ENCODE measurements around the gene PNKP.

DNA sequence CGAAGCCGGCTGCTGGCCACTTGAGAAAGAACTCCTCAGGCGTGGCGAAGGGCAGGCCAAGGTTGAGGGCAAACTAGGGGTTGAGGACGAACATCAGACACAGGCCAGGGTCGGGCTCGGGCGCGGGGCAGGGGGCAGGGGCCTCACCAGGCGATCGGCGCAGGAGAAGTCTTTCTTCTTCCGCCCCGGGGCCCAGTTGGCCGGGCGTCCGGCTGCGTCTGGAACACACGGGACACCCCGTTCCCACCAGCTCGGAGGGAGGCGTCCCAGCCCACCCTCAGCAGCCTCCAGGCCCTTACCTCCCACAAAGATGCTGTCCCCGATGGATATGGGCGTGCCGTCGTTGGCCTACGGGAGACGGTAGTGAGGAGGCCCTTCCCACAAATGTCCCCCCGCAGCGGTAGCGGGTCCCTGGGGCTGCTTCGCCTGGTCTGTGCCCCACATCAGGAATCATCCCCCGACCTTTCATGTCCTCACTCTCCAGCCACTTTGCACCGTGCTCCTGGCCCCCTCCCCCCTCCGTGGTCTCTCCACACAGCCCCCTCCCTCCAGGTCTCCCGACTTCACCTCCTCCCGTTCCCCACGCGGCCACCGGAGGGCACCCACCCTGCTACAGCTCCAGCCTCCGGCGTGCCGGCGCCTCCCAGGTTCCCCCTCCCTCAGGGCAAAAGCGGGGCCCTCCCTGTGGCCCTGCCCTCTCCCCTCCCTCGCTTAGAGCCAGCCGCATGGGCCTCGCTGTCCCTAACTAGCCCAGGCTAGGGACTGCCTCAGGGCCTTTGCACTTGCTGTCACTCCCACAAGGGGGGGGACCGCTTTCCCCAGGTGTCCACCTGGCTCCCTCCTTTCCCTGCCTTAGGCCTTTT is 4.8 kb downstream of the PNKP start:
- TF ChIP-seq, protein P1, sequence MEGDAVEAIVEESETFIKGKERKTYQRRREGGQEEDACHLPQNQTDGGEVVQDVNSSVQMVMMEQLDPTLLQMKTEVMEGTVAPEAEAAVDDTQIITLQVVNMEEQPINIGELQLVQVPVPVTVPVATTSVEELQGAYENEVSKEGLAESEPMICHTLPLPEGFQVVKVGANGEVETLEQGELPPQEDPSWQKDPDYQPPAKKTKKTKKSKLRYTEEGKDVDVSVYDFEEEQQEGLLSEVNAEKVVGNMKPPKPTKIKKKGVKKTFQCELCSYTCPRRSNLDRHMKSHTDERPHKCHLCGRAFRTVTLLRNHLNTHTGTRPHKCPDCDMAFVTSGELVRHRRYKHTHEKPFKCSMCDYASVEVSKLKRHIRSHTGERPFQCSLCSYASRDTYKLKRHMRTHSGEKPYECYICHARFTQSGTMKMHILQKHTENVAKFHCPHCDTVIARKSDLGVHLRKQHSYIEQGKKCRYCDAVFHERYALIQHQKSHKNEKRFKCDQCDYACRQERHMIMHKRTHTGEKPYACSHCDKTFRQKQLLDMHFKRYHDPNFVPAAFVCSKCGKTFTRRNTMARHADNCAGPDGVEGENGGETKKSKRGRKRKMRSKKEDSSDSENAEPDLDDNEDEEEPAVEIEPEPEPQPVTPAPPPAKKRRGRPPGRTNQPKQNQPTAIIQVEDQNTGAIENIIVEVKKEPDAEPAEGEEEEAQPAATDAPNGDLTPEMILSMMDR (IDR thresholded peaks at IDR 0.05), result no peak
- TF ChIP-seq POLR2A (IDR thresholded peaks at IDR 0.05) (no peak), POLR2AphosphoS5 (IDR thresholded peaks at IDR 0.05; ENCODE audit: insufficient read depth in 1 of 2, low read depth in 1 of 2) (no peak)
